ENCODE measurements around the gene PRKCZ.

Gene PRKCZ

GRCh38 chr1:2060072-2060471 is 9.9 kb downstream of the PRKCZ start:
- Histone ChIP-seq H3K27ac (ENCODE audit: low read depth, low read length) (no peak overlapping the region), H3K27me3 (ENCODE audit: control insufficient read depth in 1 of 2, insufficient read depth in 2 of 2, low read length in 2 of 2) (no peaks in the 10 kb centered on the region), H3K4me3 (ENCODE audit: low read depth in 1 of 2, low read length in 2 of 2) (no peak overlapping the region), H3K9me3 (ENCODE audit: low read length) (no peaks in the 10 kb centered on the region), H3K36me3 (ENCODE audit: insufficient read depth, low read length) (no peaks in the 10 kb centered on the region), H3K9ac (ENCODE audit: low read length) (no peak overlapping the region), H3K4me1 (ENCODE audit: insufficient read depth, low read length) (no peaks in the 10 kb centered on the region)

- Histone ChIP-seq H3K36me3 (ENCODE audit: insufficient read depth, low read length) (no peaks in the 10 kb centered on the region), H3K27ac (ENCODE audit: low read depth, low read length) (no peak overlapping the region), H3K9me3 (ENCODE audit: low read length) (no peaks in the 10 kb centered on the region), H3K27me3 (ENCODE audit: control insufficient read depth in 1 of 2, insufficient read depth in 2 of 2, low read length in 2 of 2) (no peaks in the 10 kb centered on the region), H3K9ac (ENCODE audit: low read length) (no peak overlapping the region), H3K4me1 (ENCODE audit: insufficient read depth, low read length) (no peaks in the 10 kb centered on the region), H3K4me3 (ENCODE audit: low read depth in 1 of 2, low read length in 2 of 2) (no peak overlapping the region)
Observed at GRCh38 chr1:2060535-2060934, 10.3 kb downstream of the PRKCZ start.

- H3K9ac ChIP-seq (ENCODE audit: low read length), result no peak overlapping the region
- no peak overlapping the region for H3K4me3 ChIP-seq (ENCODE audit: low read depth in 1 of 2, low read length in 2 of 2)
- H3K27me3 ChIP-seq (ENCODE audit: control insufficient read depth in 1 of 2, insufficient read depth in 2 of 2, low read length in 2 of 2), result no peaks in the 10 kb centered on the region
- H3K27ac ChIP-seq (ENCODE audit: low read depth, low read length), result no peak overlapping the region
- no peaks in the 10 kb centered on the region for H3K4me1 ChIP-seq (ENCODE audit: insufficient read depth, low read length)
- no peaks in the 10 kb centered on the region for H3K9me3 ChIP-seq (ENCODE audit: low read length)
- H3K36me3 ChIP-seq (ENCODE audit: insufficient read depth, low read length), result no peaks in the 10 kb centered on the region
Observed at GRCh38 chr1:2061065-2061778, 11.0 kb downstream of the PRKCZ start.

GRCh38 chr1:2065699-2066098 is 15.5 kb downstream of the PRKCZ start:
- no peaks in the 10 kb centered on the region for H3K36me3 ChIP-seq (ENCODE audit: insufficient read depth, low read length)
- no peak overlapping the region for H3K9ac ChIP-seq (ENCODE audit: low read length)
- no peaks in the 10 kb centered on the region for H3K4me1 ChIP-seq (ENCODE audit: insufficient read depth, low read length)
- no peak overlapping the region for H3K4me3 ChIP-seq (ENCODE audit: low read depth in 1 of 2, low read length in 2 of 2)
- H3K27me3 ChIP-seq (ENCODE audit: control insufficient read depth in 1 of 2, insufficient read depth in 2 of 2, low read length in 2 of 2), result peaks cover 0 to 15% of the 10 kb centered on the region in 2 donors
- no peaks in the 10 kb centered on the region for H3K9me3 ChIP-seq (ENCODE audit: low read length)
- no peak overlapping the region for H3K27ac ChIP-seq (ENCODE audit: low read depth, low read length)

GRCh38 chr1:2067393-2067792 is 17.2 kb downstream of the PRKCZ start:
- Histone ChIP-seq H3K4me3 (ENCODE audit: low read depth in 1 of 2, low read length in 2 of 2) (no peak overlapping the region), H3K27me3 (ENCODE audit: control insufficient read depth in 1 of 2, insufficient read depth in 2 of 2, low read length in 2 of 2) (peaks cover 0 to 21% of the 10 kb centered on the region in 2 donors), H3K27ac (ENCODE audit: low read depth, low read length) (no peak overlapping the region), H3K4me1 (ENCODE audit: insufficient read depth, low read length) (no peaks in the 10 kb centered on the region), H3K9me3 (ENCODE audit: low read length) (no peaks in the 10 kb centered on the region), H3K36me3 (ENCODE audit: insufficient read depth, low read length) (no peaks in the 10 kb centered on the region), H3K9ac (ENCODE audit: low read length) (no peak overlapping the region)

GRCh38 chr1:2067981-2068380 is 17.8 kb downstream of the PRKCZ start:
- H3K4me3 ChIP-seq (ENCODE audit: low read depth in 1 of 2, low read length in 2 of 2), result no peak overlapping the region
- H3K36me3 ChIP-seq (ENCODE audit: insufficient read depth, low read length), result no peaks in the 10 kb centered on the region
- H3K9me3 ChIP-seq (ENCODE audit: low read length), result no peaks in the 10 kb centered on the region
- peaks cover 0 to 25% of the 10 kb centered on the region in 2 donors for H3K27me3 ChIP-seq (ENCODE audit: control insufficient read depth in 1 of 2, insufficient read depth in 2 of 2, low read length in 2 of 2)
- no peak overlapping the region for H3K27ac ChIP-seq (ENCODE audit: low read depth, low read length)
- no peak overlapping the region for H3K9ac ChIP-seq (ENCODE audit: low read length)
- no peaks in the 10 kb centered on the region for H3K4me1 ChIP-seq (ENCODE audit: insufficient read depth, low read length)

- peaks cover 0 to 30% of the 10 kb centered on the region in 2 donors for H3K27me3 ChIP-seq (ENCODE audit: control insufficient read depth in 1 of 2, insufficient read depth in 2 of 2, low read length in 2 of 2)
- H3K9me3 ChIP-seq (ENCODE audit: low read length), result no peaks in the 10 kb centered on the region
- H3K36me3 ChIP-seq (ENCODE audit: insufficient read depth, low read length), result no peaks in the 10 kb centered on the region
- H3K27ac ChIP-seq (ENCODE audit: low read depth, low read length), result no peak overlapping the region
- no peak overlapping the region for H3K9ac ChIP-seq (ENCODE audit: low read length)
- H3K4me3 ChIP-seq (ENCODE audit: low read depth in 1 of 2, low read length in 2 of 2), result no peak overlapping the region
- no peaks in the 10 kb centered on the region for H3K4me1 ChIP-seq (ENCODE audit: insufficient read depth, low read length)
Observed at GRCh38 chr1:2068951-2069350, 18.7 kb downstream of the PRKCZ start.

- Histone ChIP-seq H3K4me1 (ENCODE audit: insufficient read depth, low read length) (no peaks in the 10 kb centered on the region), H3K27me3 (ENCODE audit: control insufficient read depth in 1 of 2, insufficient read depth in 2 of 2, low read length in 2 of 2) (peaks cover 0 to 38% of the 10 kb centered on the region in 2 donors), H3K36me3 (ENCODE audit: insufficient read depth, low read length) (no peaks in the 10 kb centered on the region), H3K9me3 (ENCODE audit: low read length) (no peaks in the 10 kb centered on the region), H3K27ac (ENCODE audit: low read depth, low read length) (no peak overlapping the region), H3K4me3 (ENCODE audit: low read depth in 1 of 2, low read length in 2 of 2) (no peak overlapping the region), H3K9ac (ENCODE audit: low read length) (no peak overlapping the region)
Observed at GRCh38 chr1:2070016-2070415, 19.8 kb downstream of the PRKCZ start.

- H3K36me3 ChIP-seq (ENCODE audit: insufficient read depth, low read length), result no peaks in the 10 kb centered on the region
- H3K27me3 ChIP-seq (ENCODE audit: control insufficient read depth in 1 of 2, insufficient read depth in 2 of 2, low read length in 2 of 2), result peaks cover 0 to 43% of the 10 kb centered on the region in 2 donors
Observed at GRCh38 chr1:2070800-2071530, 20.8 kb downstream of the PRKCZ start.

GRCh38 chr1:2072109-2072806 is 22.0 kb downstream of the PRKCZ start:
- Histone ChIP-seq H3K36me3 (ENCODE audit: insufficient read depth, low read length) (no peaks in the 10 kb centered on the region), H3K4me3 (ENCODE audit: low read depth in 1 of 2, low read length in 2 of 2) (no peak overlapping the region), H3K27ac (ENCODE audit: low read depth, low read length) (no peak overlapping the region), H3K27me3 (ENCODE audit: control insufficient read depth in 1 of 2, insufficient read depth in 2 of 2, low read length in 2 of 2) (peaks cover 0 to 43% of the 10 kb centered on the region in 2 donors), H3K9ac (ENCODE audit: low read length) (no peak overlapping the region), H3K4me1 (ENCODE audit: insufficient read depth, low read length) (no peaks in the 10 kb centered on the region), H3K9me3 (ENCODE audit: low read length) (no peaks in the 10 kb centered on the region)

More at GRCh38 chr1:2070800-2071530, 20.8 kb downstream of the PRKCZ start:
- Histone ChIP-seq H3K4me3 (ENCODE audit: low read depth in 1 of 2, low read length in 2 of 2) (no peak overlapping the region), H3K9me3 (ENCODE audit: low read length) (no peaks in the 10 kb centered on the region), H3K4me1 (ENCODE audit: insufficient read depth, low read length) (no peaks in the 10 kb centered on the region), H3K27ac (ENCODE audit: low read depth, low read length) (no peak overlapping the region), H3K9ac (ENCODE audit: low read length) (no peak overlapping the region)

- Histone ChIP-seq H3K4me1 (ENCODE audit: insufficient read depth, low read length) (no peaks in the 10 kb centered on the region), H3K27ac (ENCODE audit: low read depth, low read length) (no peak overlapping the region), H3K9me3 (ENCODE audit: low read length) (peaks cover 4% of the 10 kb centered on the region), H3K27me3 (ENCODE audit: control insufficient read depth in 1 of 2, insufficient read depth in 2 of 2, low read length in 2 of 2) (peaks cover 0 to 43% of the 10 kb centered on the region in 2 donors), H3K36me3 (ENCODE audit: insufficient read depth, low read length) (no peaks in the 10 kb centered on the region), H3K9ac (ENCODE audit: low read length) (no peak overlapping the region), H3K4me3 (ENCODE audit: low read depth in 1 of 2, low read length in 2 of 2) (no peak overlapping the region)
Observed at GRCh38 chr1:2072891-2073290, 22.7 kb downstream of the PRKCZ start.
